HEK293 (cell line): ENCODE measurements around the gene LONRF2.

ENCODE experiments used
- CTCF ChIA-PET: fragments of 350-600 bp; formaldehyde crosslinking; extraction: SDS; loops from one replicate; lab custom pipeline; 2021; ENCODE audit warnings: antibody characterized with exemption; lab: Yijun Ruan, JAX
- POLR2A ChIA-PET: fragments of 300-600 bp; formaldehyde crosslinking; extraction: SDS; loops from one replicate; lab custom pipeline; 2020; ENCODE audit warnings: antibody characterized with exemption, inconsistent platforms; lab: Yijun Ruan, JAX
- H3K27ac ChIP-seq: fragments of 200-500 bp; sonication (Bioruptor generic); 2 replicates; pipeline ENCODE4 v1.5.1; 2014; ENCODE audit warnings: low read depth, low read length, control low read depth, inconsistent platforms; ENCODE audit errors: extremely low read depth
- H3K36me3 ChIP-seq, 2 experiments: fragments of 200-500 bp in 1 of 2; sonication (Bioruptor generic) in 1 of 2; 1 replicate in 1 of 2; 2 replicates in 1 of 2; pipeline ENCODE4 v1.5.1; 2014 to 2017; ENCODE audit warnings: inconsistent platforms in 2 of 2, low read length in 2 of 2; ENCODE audit not compliant: control insufficient read depth in 2 of 2, insufficient read depth in 1 of 2
- H3K4me1 ChIP-seq: fragments of 200-500 bp; sonication (Bioruptor generic); 2 replicates; pipeline ENCODE4 v1.5.1; 2014; ENCODE audit warnings: mild to moderate bottlenecking, low read length, inconsistent platforms; ENCODE audit not compliant: control insufficient read depth, insufficient read depth
- H3K4me3 ChIP-seq: 2 replicates; pipeline ENCODE4 v1.5.1; 2011; ENCODE audit warnings: low read depth, mild to moderate bottlenecking, control low read depth, low read length, moderate library complexity
- H3K9me3 ChIP-seq: fragments of 200-500 bp; sonication (Bioruptor generic); 2 replicates; pipeline ENCODE4 v1.5.1; 2014; ENCODE audit warnings: low read depth, low read length, inconsistent platforms; ENCODE audit not compliant: control insufficient read depth, insufficient read depth
- AEBP2 ChIP-seq: fragments of 450-650 bp; formaldehyde crosslinking; IDR thresholded peaks from 2 replicates; pipeline ENCODE4 v1.5.1; 2016; ENCODE audit warnings: missing biosample characterization, missing genetic modification characterization, borderline replicate concordance
- MEIS1 ChIP-seq: sonication (generic); formaldehyde crosslinking; IDR thresholded peaks from 2 replicates; pipeline ENCODE4 v1.8.1; 2022; ENCODE audit warnings: missing genetic modification reagents, mild to moderate bottlenecking, borderline replicate concordance
- REPIN1 ChIP-seq: fragments of 450-650 bp; formaldehyde crosslinking; IDR thresholded peaks from 2 replicates; pipeline ENCODE4 v1.5.1; 2017; ENCODE audit warnings: missing biosample characterization, missing genetic modification characterization, low read depth
- SALL2 ChIP-seq: fragments of 450-650 bp; formaldehyde crosslinking; IDR thresholded peaks from 2 replicates; pipeline ENCODE4 v1.5.0; 2017; ENCODE audit warnings: missing biosample characterization, mild to moderate bottlenecking, missing genetic modification characterization, borderline replicate concordance
- SP3 ChIP-seq: fragments of 450-650 bp; formaldehyde crosslinking; IDR thresholded peaks from 2 replicates; pipeline ENCODE4 v1.5.1; 2016; ENCODE audit warnings: missing biosample characterization, missing genetic modification characterization
- SP7 ChIP-seq: fragments of 450-650 bp; formaldehyde crosslinking; IDR thresholded peaks from 2 replicates; pipeline ENCODE4 v1.5.1; 2016; ENCODE audit warnings: missing biosample characterization, missing genetic modification characterization
- TRIM28 ChIP-seq: IDR thresholded peaks from 2 replicates; pipeline ENCODE4 v1.6.1; 2011; ENCODE audit warnings: low read length, control low read depth, borderline replicate concordance
- YY2 ChIP-seq: fragments of 450-650 bp; formaldehyde crosslinking; IDR thresholded peaks from 2 replicates; pipeline ENCODE4 v1.5.1; 2016; ENCODE audit warnings: missing biosample characterization, missing genetic modification characterization
- ZBTB44 ChIP-seq: fragments of 450-650 bp; IDR thresholded peaks from 2 replicates; pipeline ENCODE4 v1.5.1; 2018; ENCODE audit warnings: missing biosample characterization, mild to moderate bottlenecking, missing genetic modification characterization
- ZFP3 ChIP-seq: fragments of 450-650 bp; formaldehyde crosslinking; IDR thresholded peaks from 2 replicates; pipeline ENCODE4 v1.5.1; 2016; ENCODE audit warnings: low read depth, missing biosample characterization, missing genetic modification characterization
- ZNF121 ChIP-seq: fragments of 450-650 bp; formaldehyde crosslinking; IDR thresholded peaks from 2 replicates; pipeline ENCODE4 v1.5.1; 2016; ENCODE audit warnings: missing biosample characterization, missing genetic modification characterization
- ZNF175 ChIP-seq: fragments of 450-650 bp; formaldehyde crosslinking; IDR thresholded peaks from 2 replicates; pipeline ENCODE4 v1.5.1; 2016; ENCODE audit warnings: missing biosample characterization, missing genetic modification characterization
- ZNF23 ChIP-seq: fragments of 450-650 bp; formaldehyde crosslinking; IDR thresholded peaks from 2 replicates; pipeline ENCODE4 v1.5.1; 2016; ENCODE audit warnings: missing biosample characterization, missing genetic modification characterization, borderline replicate concordance
- ZNF362 ChIP-seq: fragments of 450-650 bp; formaldehyde crosslinking; IDR thresholded peaks from 2 replicates; pipeline ENCODE4 v1.5.1; 2016; ENCODE audit warnings: missing biosample characterization, missing genetic modification characterization
- ZNF510 ChIP-seq: fragments of 450-650 bp; formaldehyde crosslinking; IDR thresholded peaks from 2 replicates; pipeline ENCODE4 v1.5.1; 2018; ENCODE audit warnings: mild to moderate bottlenecking, missing genetic modification characterization, missing biosample characterization; ENCODE audit not compliant: insufficient replicate concordance
- ZNF549 ChIP-seq: fragments of 450-650 bp; IDR thresholded peaks from 2 replicates; pipeline ENCODE4 v1.5.1; 2018; ENCODE audit warnings: missing biosample characterization, missing genetic modification characterization, mild to moderate bottlenecking, inconsistent platforms, moderate library complexity
- ZNF555 ChIP-seq: fragments of 450-650 bp; formaldehyde crosslinking; conservative IDR thresholded peaks from 2 replicates; pipeline ENCODE4 v1.5.1; 2017; ENCODE audit warnings: missing biosample characterization, mild to moderate bottlenecking, missing genetic modification characterization, inconsistent platforms
- ZNF558 ChIP-seq: fragments of 450-650 bp; formaldehyde crosslinking; IDR thresholded peaks from 2 replicates; pipeline ENCODE4 v1.5.1; 2016; ENCODE audit warnings: missing biosample characterization, missing genetic modification characterization
- ZNF560 ChIP-seq: fragments of 450-650 bp; formaldehyde crosslinking; IDR thresholded peaks from 2 replicates; pipeline ENCODE4 v1.5.1; 2017; ENCODE audit warnings: missing biosample characterization, missing genetic modification characterization, borderline replicate concordance
- ZNF624 ChIP-seq: fragments of 450-650 bp; formaldehyde crosslinking; IDR thresholded peaks from 2 replicates; pipeline ENCODE4 v1.5.1; 2017; ENCODE audit warnings: missing biosample characterization, missing genetic modification characterization

Gene LONRF2

GRCh38 chr2:100256849-100257248 is 65.5 kb downstream of the LONRF2 start (continued):
- no peak for TF ChIP-seq ZNF558 (tag by site-specific recombination)
- no peak for TF ChIP-seq SALL2 (tag by site-specific recombination)
- TF ChIP-seq ZNF549: no peak
- TF ChIP-seq ZNF560: no peak
- TF ChIP-seq TRIM28: no peak

GRCh38 chr2:100256416-100256815 is 65.9 kb downstream of the LONRF2 start:
- Histone ChIP-seq H3K9me3 (no peaks in the 10 kb centered on the region), H3K36me3 (no peaks in the 10 kb centered on the region), H3K4me1 (no peaks in the 10 kb centered on the region), H3K4me3 (no peak overlapping the region), H3K27ac (no peak overlapping the region)
- ChIA-PET CTCF (interaction anchor here (0.9 kb wide), 1 partner anchor 15 kb away, joined by 4 read pairs; no protein-coding TSS in a partner anchor), POLR2A (no interaction called here)
- TF ChIP-seq AEBP2 (tag by site-specific recombination) (no peak), ZNF362 (tag by site-specific recombination) (no peak), SP3 (tag by site-specific recombination) (no peak)

- Histone ChIP-seq H3K4me1 (no peaks in the 10 kb centered on the region), H3K4me3 (no peak overlapping the region), H3K27ac (no peak overlapping the region), H3K9me3 (no peaks in the 10 kb centered on the region), H3K36me3 (no peaks in the 10 kb centered on the region)
- TF ChIP-seq AEBP2 (tag by site-specific recombination): no peak
- TF ChIP-seq MEIS1 (CRISPR knock-in tag): no peak
- TF ChIP-seq SALL2 (tag by site-specific recombination): no peak
- no peak for TF ChIP-seq ZNF121 (tag by site-specific recombination)
- TF ChIP-seq ZNF175: no peak
- no peak for TF ChIP-seq ZFP3 (tag by site-specific recombination)
- no peak for TF ChIP-seq ZNF23 (tag by site-specific recombination)
- no peak for TF ChIP-seq REPIN1
- TF ChIP-seq ZNF555: no peak
- TF ChIP-seq ZNF510 (tag by site-specific recombination): no peak
- TF ChIP-seq YY2 (tag by site-specific recombination): no peak
- no peak for TF ChIP-seq ZNF624 (tag by site-specific recombination)
- TF ChIP-seq SP7 (tag by site-specific recombination): no peak
- no peak for TF ChIP-seq ZBTB44 (tag by site-specific recombination)
- POLR2A ChIA-PET: no interaction called here
- CTCF ChIA-PET: interaction anchor here (0.6 to 1.2 kb wide), 5 partner anchors 9 to 697 kb away, joined by 3 to 4 read pairs (median 3); no protein-coding TSS in a partner anchor
Observed at GRCh38 chr2:100254646-100255210, 67.6 kb downstream of the LONRF2 start.
